IMR-90 (cell line): ENCODE results near the gene LMLN.

Experiments
- MAZ ChIP-seq: IDR thresholded peaks from 2 replicates; pipeline ENCODE4 v1.6.1; 2012; ENCODE audit warnings: low read depth, mild to moderate bottlenecking, low read length, improper control_type of control experiment, moderate library complexity, borderline replicate concordance
- POLR2A ChIP-seq: IDR thresholded peaks from 2 replicates; pipeline ENCODE4 v1.6.1; 2012; ENCODE audit warnings: mild to moderate bottlenecking, low read depth, low read length
- RFX5 ChIP-seq: IDR thresholded peaks from 2 replicates; pipeline ENCODE4 v1.8.0; 2012; ENCODE audit warnings: low read depth, mild to moderate bottlenecking, low read length, moderate library complexity
- TF ChIP-seq, protein P1 (sequence below): conservative IDR thresholded peaks from 2 replicates; pipeline ENCODE4 v1.5.1; 2012; ENCODE audit warnings: mild to moderate bottlenecking, low read depth, low read length, improper control_type of control experiment

DNA sequence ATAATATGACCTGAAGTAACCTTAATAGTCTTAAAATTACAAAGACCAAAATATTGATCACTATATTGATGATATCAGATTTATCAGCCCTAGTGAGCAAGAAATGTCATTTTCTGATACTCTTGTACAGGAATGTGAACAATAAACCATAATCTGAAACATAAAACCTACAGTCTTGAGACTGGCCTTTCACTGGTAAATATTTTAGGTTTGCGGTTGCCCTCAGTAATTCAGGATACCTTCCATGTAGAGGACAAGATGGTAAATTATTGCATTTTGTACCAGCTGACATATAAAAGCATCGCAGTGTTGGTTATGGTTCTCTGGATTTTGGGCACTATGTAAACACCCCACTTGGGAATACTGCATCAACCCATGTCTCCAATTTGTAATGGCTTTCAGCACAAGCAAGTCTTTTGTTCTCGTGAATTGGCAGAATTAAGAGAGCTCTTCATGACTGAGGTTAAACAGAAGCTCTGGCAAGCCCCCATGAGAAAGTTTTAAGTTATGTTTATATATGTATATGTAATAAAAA, 128.5 kb downstream of the LMLN start:
- TF ChIP-seq, protein P1, sequence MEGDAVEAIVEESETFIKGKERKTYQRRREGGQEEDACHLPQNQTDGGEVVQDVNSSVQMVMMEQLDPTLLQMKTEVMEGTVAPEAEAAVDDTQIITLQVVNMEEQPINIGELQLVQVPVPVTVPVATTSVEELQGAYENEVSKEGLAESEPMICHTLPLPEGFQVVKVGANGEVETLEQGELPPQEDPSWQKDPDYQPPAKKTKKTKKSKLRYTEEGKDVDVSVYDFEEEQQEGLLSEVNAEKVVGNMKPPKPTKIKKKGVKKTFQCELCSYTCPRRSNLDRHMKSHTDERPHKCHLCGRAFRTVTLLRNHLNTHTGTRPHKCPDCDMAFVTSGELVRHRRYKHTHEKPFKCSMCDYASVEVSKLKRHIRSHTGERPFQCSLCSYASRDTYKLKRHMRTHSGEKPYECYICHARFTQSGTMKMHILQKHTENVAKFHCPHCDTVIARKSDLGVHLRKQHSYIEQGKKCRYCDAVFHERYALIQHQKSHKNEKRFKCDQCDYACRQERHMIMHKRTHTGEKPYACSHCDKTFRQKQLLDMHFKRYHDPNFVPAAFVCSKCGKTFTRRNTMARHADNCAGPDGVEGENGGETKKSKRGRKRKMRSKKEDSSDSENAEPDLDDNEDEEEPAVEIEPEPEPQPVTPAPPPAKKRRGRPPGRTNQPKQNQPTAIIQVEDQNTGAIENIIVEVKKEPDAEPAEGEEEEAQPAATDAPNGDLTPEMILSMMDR, result no peak
- TF ChIP-seq POLR2A (no peak), RFX5 (no peak), MAZ (no peak)
